Measurements from ENCODE around the gene TXLNB. TPM values are rescaled to one million over a fixed set of nuclear protein-coding genes. Genes with fewer than 3 reads are reported as not detected.

The TXLNB gene
- total RNA-seq, 2 experiments from 2014 or later = 0.17 to 0.19 TPM

DNA sequence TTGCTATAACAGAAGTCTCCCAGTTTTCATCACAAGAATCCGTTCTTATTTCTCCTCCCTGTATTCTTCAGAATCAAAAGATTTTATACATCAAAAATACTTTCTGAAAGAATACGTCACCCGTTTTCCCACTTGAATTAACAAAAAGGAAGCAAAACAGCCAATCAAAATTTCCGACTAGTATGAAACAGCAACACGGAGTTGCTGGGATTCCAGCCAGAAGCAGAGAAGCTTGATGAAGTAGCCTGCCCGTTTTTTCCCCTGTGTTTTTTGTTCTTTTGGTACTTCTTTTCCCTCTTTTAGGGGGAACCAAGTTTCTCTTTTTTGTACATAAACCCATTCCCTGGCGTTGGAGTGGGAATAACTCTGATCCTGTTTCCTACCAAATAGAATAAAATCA, 14.6 kb downstream of the TXLNB start:
- no peaks in the 10 kb centered on the region for H3K9me3 ChIP-seq (ENCODE audit: control insufficient read depth in 1 of 2, insufficient read depth in 1 of 2, low read length in 2 of 2)
- H3K27ac ChIP-seq (ENCODE audit: low read depth in 1 of 2, low read length in 2 of 2) = no peak overlapping the region
- ChIA-PET POLR2A (no interaction called here), CTCF (interaction anchor here (0.9 kb wide), 1 partner anchor 102 kb away, joined by 3 read pairs; no protein-coding TSS in a partner anchor)
- Mint-ChIP-seq H3K27ac (no peak overlapping the region), H3K4me1 (ENCODE audit: low read depth) (peaks cover 37% of the 10 kb centered on the region), H3K4me3 (no peak overlapping the region), H3K9me3 (no peaks in the 10 kb centered on the region), H3K36me3 (ENCODE audit: low read depth) (no peaks in the 10 kb centered on the region), H3K27me3 (no peaks in the 10 kb centered on the region)
- intact Hi-C loops (cut with DNase I, micrococcal nuclease) = no loop called here
- H3K4me3 ChIP-seq (ENCODE audit: low read length) = no peak overlapping the region
- H3K27me3 ChIP-seq (ENCODE audit: control insufficient read depth in 1 of 2, insufficient read depth in 2 of 2, low read length in 2 of 2) = no peaks in the 10 kb centered on the region
- peaks cover 12% of the 10 kb centered on the region for H3K4me1 ChIP-seq (ENCODE audit: insufficient read depth, low read length)
- no peaks in the 10 kb centered on the region for H3K36me3 ChIP-seq (ENCODE audit: insufficient read depth, low read length)
- TF ChIP-seq, protein P1, sequence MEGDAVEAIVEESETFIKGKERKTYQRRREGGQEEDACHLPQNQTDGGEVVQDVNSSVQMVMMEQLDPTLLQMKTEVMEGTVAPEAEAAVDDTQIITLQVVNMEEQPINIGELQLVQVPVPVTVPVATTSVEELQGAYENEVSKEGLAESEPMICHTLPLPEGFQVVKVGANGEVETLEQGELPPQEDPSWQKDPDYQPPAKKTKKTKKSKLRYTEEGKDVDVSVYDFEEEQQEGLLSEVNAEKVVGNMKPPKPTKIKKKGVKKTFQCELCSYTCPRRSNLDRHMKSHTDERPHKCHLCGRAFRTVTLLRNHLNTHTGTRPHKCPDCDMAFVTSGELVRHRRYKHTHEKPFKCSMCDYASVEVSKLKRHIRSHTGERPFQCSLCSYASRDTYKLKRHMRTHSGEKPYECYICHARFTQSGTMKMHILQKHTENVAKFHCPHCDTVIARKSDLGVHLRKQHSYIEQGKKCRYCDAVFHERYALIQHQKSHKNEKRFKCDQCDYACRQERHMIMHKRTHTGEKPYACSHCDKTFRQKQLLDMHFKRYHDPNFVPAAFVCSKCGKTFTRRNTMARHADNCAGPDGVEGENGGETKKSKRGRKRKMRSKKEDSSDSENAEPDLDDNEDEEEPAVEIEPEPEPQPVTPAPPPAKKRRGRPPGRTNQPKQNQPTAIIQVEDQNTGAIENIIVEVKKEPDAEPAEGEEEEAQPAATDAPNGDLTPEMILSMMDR (IDR thresholded peaks at IDR 0.05) = no peak
- ATAC-seq (ENCODE audit: poor library complexity) = no peak
- no peak for DNase-seq

DNA sequence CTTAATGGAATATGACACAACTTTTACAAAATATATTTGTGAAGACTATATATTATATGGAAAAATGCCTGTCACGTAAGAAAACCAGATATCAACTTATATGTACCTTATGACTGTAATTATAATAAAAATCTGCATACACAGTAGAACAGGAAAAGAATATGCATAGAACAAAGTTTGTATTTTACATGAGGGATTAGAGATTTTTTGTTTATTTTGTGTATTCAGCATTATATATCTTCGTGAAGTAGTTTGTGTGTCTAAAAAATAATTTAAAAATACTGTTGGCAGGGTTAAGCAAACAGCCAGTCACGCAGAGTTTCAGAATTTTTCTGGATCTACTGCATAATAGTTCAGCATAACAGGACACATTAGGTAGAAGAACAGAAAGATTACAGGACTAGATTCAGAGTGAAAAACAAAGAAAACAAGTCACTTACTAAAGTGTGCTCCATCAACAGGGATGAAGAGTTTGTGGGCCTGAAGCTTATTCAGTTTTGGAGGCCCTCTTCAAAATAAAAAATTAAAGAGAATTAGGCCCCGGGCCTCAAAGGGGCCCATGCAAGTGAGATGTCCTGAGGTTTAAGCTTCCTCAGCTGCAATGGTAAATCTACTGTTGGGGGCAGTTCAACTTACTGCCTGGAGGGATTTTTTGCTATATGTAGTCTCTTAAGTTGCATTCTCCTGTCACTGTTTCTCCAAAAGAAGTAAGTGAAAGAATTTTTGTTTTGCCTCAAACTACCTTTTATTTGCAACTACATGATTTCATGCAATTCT, 16.3 kb downstream of the TXLNB start:
- Histone ChIP-seq H3K9me3 (ENCODE audit: control insufficient read depth in 1 of 2, insufficient read depth in 1 of 2, low read length in 2 of 2) (no peaks in the 10 kb centered on the region), H3K4me1 (ENCODE audit: insufficient read depth, low read length) (peaks cover 11% of the 10 kb centered on the region), H3K27ac (ENCODE audit: low read depth in 1 of 2, low read length in 2 of 2) (no peak overlapping the region), H3K27me3 (ENCODE audit: control insufficient read depth in 1 of 2, insufficient read depth in 2 of 2, low read length in 2 of 2) (no peaks in the 10 kb centered on the region), H3K36me3 (ENCODE audit: insufficient read depth, low read length) (no peaks in the 10 kb centered on the region), H3K4me3 (ENCODE audit: low read length) (no peak overlapping the region)
- Mint-ChIP-seq H3K4me1 (ENCODE audit: low read depth) (peaks cover 34% of the 10 kb centered on the region), H3K9me3 (no peaks in the 10 kb centered on the region), H3K27ac (no peak overlapping the region), H3K36me3 (ENCODE audit: low read depth) (no peaks in the 10 kb centered on the region), H3K27me3 (no peaks in the 10 kb centered on the region), H3K4me3 (no peak overlapping the region)
- DNase-seq (no peak), ATAC-seq (ENCODE audit: poor library complexity) (no peak)
- TF ChIP-seq, protein P1 (IDR thresholded peaks at IDR 0.05) = no peak
- ChIA-PET POLR2A (interaction anchor here (0.6 to 1.6 kb wide), 3 partner anchors 16 to 48 kb away, joined by 3 to 5 read pairs (median 4); no protein-coding TSS in a partner anchor), CTCF (interaction anchor here (0.9 kb wide), 1 partner anchor 17 kb away, joined by 3 read pairs; no protein-coding TSS in a partner anchor)
- intact Hi-C loops (cut with DNase I, micrococcal nuclease) = no loop called here

DNA sequence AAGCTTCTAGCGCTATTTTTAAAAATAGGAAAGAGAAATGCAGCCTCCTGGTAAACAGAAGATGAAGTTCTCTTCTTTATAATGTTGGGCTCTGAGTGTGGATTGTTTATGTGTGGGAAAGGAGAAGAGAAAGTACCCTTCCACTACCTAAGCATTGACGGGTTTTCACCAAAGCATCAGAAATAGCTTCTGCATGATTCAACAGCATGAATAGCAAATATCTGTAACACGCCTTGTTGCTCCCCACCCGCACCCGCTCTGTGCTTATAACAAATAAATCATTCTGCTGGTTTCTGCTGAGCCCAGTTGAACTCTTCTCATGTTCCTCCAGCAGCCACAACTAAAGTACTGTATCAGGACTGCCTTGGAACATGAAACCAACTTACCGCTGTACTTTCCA, 20.7 kb downstream of the TXLNB start:
- Mint-ChIP-seq H3K9me3 (no peaks in the 10 kb centered on the region), H3K4me1 (ENCODE audit: low read depth) (peaks cover 9% of the 10 kb centered on the region), H3K27ac (no peak overlapping the region), H3K27me3 (no peaks in the 10 kb centered on the region), H3K36me3 (ENCODE audit: low read depth) (no peaks in the 10 kb centered on the region), H3K4me3 (no peak overlapping the region)
- Histone ChIP-seq H3K27ac (ENCODE audit: low read depth in 1 of 2, low read length in 2 of 2) (no peak overlapping the region), H3K4me3 (ENCODE audit: low read length) (no peak overlapping the region), H3K4me1 (ENCODE audit: insufficient read depth, low read length) (no peaks in the 10 kb centered on the region), H3K27me3 (ENCODE audit: control insufficient read depth in 1 of 2, insufficient read depth in 2 of 2, low read length in 2 of 2) (no peaks in the 10 kb centered on the region), H3K9me3 (ENCODE audit: control insufficient read depth in 1 of 2, insufficient read depth in 1 of 2, low read length in 2 of 2) (no peaks in the 10 kb centered on the region), H3K36me3 (ENCODE audit: insufficient read depth, low read length) (no peaks in the 10 kb centered on the region)
- DNase-seq (no peak), ATAC-seq (ENCODE audit: poor library complexity) (no peak)
- POLR2A ChIA-PET = interaction anchor here (0.8 kb wide), 1 partner anchor 103 kb away, joined by 4 read pairs; the partner anchor contains the start of gene CITED2
- CTCF ChIA-PET = no interaction called here
- TF ChIP-seq, protein P1 (IDR thresholded peaks at IDR 0.05) = no peak
- intact Hi-C loops (cut with DNase I, micrococcal nuclease) = no loop called here

Data from CD4-positive, alpha-beta T cell (primary cell).